DMS 273 (cell line): ENCODE results near the gene PDE5A.
"Not testable (repeated sequence)": the region's sequence is repeated elsewhere in the genome, so short reads cannot be mapped to it uniquely, and the experiment has no call there.

Experiments used
- DNase-seq: peaks from one replicate; lab custom pipeline; 2025; ENCODE audit not compliant: unreplicated experiment; lab: John Stamatoyannopoulos, UW

The PDE5A gene

DNA sequence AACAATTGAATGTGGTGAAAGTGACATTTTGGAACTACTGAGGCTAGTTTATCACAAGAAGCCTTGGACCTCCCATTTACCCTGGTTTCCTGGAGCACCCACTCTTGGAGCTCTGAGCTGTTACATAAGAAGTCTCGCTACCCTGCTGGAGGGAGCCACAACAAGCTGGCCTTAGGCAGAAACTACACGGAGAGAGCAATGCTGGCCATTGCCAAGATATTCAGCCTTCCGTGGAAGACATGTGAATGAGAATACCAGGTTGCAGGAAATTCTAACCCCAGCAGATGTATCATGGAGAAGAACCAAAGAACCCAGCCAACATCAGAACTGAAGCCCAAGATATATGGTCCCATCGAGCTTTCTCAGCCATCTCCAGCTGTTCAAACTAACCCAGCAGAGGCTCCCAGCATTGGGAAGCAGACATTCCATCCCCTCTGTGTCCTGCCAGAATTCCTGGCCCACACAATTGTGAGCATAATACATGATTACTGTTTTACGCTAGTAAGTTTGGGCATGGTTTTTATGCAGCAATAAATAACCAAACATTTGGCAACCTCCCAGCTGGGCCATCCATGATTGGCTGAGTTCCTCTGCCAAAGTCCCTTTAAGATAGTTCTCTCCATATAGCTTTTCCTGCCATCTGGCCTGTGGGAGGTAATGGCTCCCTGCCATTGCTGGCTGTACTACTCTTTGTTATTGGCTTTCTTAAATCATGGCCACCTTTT, 17.9 kb upstream of the PDE5A start:
- peak; percentile 92 for DNase-seq

DNA sequence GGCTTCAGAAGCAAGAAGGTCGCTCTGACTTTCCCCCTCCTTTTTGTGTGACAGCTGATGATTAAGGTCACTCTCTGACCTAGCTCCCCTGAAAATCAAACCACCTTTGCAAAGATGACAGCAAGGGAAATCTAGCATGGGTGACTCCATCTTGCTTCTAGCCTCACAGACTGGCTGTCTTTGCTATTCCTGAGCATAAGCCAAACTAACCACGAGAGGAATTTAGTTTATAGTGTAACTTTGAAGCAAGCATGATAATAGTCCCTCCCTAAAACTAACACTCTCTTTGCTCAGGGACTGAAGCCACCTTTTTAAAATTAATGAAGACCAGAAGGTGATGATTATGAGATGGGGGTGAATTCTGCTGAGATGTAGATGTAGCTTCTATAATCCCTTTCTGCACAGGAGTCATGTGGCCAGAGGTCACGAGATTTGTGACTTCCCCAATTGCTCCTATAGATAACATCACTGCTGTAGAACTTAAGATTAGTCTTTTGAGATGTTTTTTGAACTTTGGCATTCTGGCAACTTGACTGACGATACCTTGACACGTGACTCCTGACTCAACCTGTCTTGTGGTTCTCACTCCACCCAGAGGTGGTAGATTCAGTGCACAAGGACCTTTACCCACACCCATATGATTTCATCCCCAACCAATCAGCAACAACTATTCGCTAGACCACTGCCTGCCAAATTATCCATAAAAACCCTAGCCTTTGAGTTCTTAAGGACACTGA, 14.9 kb upstream of the PDE5A start:
- DNase-seq: no peak

DNA sequence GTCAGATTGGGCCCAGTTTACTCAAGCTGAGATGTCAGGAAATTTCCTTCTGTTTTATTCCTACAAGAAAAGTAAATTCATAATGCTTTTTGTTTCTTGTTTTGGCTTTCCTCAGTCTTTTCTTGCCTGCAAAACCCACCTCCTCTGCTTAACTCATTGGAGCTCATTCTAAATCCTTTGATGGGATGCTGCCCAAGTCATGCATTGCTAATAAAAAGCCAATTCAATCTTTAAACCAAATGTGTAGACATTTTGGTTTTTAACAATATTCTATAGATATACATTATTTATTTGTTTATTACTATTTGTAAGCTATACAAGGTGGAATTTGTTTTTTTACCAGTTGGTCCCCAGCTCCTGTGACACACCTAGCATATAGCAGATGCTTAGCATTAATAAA, 13.2 kb upstream of the PDE5A start:
- no peak for DNase-seq

DNA sequence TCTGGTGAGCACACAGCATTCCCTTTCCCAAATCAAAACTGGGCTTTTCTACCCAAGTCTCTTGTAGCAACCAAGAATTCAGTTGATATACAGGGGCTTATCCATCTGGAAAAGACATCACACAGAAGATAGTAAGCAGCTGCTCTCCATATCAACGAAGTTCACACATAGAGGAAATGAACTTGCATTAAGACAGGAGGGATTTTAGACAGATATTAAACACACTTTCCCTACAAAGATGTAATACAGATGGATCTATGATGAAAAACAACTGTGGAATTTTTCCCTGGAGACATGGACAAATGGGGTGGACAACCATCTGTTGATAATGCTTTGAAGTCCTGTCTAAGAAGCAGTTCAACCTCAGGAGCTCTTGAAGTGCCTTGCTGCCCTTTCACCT, 9.8 kb upstream of the PDE5A start:
- peak; percentile 14 for DNase-seq

DNA sequence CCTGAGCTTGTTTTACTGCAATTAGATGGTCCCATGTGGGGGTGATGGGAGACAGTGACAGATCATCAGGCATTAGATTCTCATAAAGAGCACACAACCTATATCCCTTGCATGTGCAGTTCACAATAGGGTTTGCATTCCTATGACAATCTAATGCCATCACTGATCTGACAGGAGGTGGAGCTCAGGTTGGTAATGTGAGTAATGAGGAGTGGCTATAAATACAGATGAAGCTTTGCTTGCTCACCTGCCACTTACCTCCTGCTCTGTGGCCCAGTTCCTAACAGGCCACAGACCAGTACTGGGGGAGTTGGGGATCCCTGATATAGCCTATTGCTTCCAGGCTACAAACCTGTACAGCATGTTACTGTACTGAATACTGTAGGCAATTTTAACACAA, 8.2 kb upstream of the PDE5A start:
- DNase-seq: not testable (repeated sequence)

DNA sequence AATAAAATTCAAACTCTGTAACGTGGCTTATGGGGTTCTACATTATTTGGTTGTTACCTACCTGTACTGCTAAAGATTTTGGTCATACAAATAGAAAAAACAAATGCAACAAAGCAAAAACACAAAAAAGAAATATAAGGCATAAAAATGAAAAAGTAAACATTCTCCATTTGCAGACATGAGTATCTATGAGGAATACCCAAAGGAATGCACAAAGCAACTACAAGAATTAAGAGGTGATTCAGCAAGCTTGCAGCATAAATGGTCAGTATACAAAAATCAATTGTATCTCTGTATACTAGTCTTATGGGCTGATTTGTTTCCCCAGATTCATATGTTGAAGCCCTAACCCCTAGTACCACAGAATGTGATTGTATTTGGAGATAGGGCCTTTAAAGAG, 3.6 kb upstream of the PDE5A start:
- DNase-seq: no peak

DNA sequence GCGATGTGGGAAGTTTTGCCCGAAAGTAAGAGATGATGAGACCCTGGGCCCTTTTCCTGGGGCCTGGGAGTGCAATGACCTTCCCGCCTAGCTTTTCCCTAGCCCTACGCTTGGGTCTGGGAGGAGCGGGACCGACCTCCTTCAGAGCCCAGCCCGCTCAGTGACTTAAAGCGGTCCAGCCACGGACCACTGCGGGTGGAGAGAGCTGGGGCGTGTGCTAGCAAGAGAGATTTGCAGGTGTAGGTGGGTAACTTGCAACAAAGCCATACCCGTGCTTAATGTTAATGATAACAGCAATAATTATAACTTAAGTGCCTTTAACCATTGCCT, 503 bp upstream of the PDE5A start:
- no peak for DNase-seq

DNA sequence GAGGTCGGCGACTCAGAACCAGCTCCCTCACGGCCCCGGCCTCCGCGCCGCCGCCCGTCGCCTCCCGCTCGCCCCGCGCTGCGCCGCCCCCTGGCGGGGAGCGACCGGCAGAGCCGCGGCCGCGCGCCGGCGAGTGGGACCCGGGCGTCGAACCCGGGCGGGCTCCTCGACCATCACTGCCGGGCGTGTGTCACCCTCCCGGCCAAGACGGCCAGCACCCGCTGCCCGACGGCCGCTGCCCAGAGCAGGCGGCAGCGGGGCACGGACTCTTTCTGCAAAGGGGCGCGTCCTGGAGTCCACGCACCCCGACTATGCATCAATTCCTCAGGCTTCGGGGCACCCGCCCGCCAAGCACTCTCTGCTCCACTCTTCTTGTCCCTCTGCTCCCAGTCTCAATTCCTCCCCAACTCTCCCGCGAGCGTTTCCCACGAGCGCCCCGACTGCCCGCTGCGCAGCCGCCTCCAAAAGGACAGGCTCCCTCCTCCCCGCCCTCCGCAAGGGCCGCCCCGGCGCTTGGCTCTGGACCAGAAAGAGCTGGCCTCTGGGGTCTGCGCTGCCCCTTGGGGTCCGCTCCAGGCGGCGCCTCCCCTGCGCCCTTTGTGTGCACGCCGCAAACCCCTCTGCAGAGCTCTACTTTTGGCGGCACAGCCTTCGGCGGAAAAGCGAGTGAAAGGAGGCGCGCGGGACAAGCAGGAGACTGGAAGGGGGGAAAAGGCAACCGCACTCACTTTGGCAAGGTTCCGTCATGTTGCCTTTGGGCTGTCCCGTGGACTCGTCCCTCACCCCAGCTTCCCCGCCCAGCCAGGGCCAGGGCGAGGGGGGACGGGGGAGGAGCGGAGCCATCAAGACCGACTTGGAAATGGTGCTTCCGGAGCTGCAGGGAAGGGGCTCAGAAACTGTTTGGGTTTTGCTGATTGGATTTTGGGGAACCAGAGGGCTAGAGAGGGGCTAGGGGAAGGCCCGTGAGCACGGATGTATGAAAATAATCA, 1.0 kb downstream of the PDE5A start:
- DNase-seq: peak; percentile 82

DNA sequence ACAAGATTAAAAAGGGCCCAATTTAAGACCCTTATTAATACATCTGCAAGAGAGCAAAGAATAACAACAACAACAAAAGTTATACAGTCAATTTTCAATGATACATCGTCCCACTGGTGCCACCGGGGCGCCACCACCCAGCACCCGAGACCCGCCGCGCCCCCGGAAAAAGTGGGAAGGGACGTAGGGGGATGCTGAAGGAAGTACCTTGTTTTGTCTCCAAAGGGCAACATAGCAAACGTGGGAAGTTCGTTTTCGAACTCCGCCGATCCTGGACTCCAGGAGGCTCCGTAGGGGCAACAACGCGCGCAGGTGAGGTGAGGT, 1.7 kb downstream of the PDE5A start:
- DNase-seq: no peak

DNA sequence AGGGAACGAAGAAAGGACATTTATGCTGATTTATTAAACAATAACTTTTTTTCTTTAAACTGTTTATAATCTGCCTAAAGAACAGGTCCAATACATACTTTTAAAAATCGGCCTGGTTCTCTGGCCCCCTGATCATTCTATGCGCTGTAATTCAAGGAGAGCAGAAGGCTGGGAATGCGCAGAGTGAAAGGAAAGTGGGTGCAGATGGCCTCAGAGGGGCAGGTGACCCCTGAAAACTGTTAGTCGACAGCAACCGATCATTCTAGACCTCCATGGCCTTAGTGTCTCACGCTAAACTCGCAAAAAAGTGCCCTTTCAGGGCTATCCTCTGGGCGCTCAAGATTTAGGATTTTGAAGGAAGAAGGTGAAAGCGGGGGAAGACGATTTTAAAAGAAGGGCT, 2.2 kb downstream of the PDE5A start:
- no peak for DNase-seq

DNA sequence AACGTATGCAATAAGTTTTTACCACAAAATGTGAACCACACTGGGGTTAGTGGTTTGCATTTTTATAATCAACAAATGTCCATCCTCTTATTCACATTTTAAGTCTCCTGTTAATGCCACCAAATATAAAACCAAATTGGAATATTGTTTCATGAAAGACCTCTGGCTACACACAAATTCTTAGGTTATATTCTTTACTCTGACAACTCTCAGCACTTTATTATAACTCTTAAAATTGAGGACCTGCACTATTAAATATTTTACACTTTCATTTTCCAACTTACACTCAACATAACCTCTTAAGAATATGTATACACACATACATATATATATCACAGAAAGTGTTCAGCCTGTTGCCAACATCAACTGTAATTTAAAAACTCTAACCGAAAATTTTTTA, 2.8 kb downstream of the PDE5A start:
- no peak for DNase-seq

DNA sequence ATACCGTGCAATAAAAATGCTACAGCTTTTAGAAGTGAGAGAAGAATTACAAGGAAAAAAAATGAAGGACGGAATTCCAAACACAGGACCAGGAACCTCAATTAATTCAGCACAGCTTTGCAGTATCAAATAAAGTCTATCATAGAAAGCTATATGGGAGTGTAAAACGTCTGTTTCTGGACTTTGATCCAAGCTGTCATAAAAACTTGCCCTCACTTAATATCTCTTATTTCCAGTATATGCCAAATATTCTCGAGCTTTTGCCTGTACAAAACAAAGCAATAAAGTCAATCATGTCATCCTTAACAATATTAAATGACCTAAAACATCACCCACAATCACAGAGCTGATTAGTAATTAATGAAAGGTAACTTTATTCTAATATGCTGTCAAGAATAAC, 4.2 kb downstream of the PDE5A start:
- DNase-seq: peak; percentile 18

DNA sequence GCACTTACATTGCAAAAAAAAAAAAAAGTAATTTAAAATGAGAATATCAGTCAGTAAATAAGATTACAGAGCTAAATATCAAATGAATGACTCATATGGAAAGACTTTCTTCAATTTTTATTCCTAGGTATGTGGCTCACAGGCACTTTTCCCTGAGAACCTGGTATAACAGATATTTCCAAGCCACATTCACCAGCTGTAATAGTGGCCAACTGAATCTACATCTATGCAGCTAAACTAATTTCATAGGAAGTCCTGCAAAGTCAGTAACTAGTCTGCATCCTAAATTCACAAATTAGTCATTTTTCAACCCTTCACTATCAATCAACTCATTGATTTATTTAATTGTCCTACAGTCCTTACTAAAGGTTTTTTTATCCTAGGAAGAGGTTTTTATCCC, 5.6 kb downstream of the PDE5A start:
- DNase-seq: no peak

DNA sequence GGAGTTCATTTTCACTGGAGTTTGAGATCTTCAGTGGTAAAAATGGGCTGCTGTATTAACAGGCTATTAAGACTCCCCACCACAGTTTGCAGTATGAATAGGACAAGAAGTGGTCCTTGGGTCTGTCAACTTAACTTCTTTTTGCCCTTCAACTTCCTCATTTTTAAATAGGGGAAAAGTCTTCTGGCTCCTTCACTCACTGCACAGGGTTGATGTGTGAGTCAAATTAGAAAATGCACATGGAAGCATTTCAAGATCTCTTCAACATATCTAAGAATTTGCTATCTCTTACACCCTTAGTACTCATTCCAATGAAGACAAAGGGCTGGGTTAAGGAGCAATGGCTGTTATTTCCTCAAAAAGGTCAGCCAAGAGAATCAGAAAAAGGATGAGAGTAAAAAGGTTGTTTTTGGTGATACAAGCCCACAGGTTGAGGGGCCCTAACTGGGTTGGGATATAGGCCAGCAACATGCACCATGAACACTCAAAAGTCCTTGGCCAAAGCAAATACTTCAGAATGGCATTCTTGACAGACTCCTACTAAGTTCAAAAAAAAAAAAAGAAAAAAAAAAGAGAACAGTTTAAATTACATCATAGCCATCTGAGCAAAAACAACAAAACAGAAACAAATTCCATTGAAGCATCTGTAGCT, 13.4 kb downstream of the PDE5A start:
- no peak for DNase-seq

DNA sequence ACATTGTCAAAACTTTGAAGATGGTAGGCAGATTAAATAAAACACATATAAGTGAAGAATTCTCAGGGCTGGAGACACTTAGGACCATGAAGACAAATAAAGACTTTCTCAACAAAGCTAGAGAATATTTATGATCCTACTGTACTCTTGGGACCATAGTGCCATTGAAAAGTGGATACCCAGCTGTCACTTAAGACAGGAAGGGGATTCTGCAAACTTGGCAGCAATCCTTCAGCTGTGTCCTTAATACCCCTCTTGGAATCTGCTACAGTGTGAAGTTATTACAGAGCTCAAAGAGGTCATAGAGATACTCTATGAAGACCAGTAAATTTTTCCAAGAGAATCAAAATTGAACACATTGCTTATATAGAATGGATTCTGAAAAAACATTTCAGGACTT, 24.3 kb downstream of the PDE5A start:
- DNase-seq: no peak

DNA sequence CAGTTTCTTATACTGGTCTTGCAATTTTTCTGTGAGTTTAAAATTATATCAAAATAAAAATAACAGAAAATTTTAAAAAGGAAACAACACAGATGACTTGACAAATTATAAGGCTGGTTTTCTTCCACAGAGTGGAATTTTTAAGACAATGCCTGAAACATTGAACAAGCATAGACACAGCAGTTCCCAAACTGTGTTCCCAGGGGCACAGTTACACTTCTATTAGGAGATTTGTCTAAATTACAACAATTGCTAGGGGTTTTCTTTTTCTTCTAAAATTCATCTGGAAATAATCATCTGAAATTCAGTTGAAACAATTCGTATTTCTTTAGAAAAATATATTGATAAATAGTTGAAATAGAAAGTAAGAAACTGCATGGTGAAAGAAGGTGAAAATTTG, 26.2 kb downstream of the PDE5A start:
- DNase-seq: no peak

DNA sequence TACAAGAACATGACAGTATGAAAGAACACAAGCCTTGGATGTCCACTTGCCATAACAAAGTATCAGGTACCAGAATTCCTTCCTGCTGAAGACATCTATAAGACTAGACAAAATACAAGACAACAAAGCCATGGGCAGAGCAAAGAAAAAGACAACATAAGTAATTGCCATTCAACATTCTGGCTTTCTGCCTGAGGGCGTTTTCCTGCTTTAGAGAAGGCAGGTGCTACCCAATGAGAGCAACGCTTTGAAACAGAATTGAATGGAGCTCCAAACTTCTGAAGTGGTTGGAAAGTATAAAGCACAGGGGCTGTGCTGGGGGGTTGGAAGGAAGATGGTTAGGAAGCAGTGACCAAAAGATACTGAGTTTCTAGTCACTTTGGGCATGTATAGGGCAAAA, 30.1 kb downstream of the PDE5A start:
- DNase-seq: no peak

DNA sequence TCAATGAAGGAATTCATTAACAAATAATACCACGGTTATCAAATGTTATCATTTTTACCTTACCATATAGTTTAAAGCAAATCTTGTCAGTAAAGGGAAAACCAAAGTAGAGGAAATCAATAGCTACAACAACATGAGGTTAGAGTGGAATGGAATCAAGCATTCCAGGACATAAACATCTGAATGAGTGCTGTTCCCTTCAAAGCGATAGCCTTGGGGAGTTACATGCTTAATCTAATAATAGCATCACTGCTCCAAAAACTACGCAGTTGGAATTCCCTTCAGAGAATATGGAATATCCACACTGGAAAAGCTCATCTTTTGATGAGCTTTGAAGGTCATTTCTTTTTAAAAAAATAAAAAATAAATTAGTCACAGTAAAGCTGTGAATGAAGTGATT, 31.2 kb downstream of the PDE5A start:
- DNase-seq: no peak

DNA sequence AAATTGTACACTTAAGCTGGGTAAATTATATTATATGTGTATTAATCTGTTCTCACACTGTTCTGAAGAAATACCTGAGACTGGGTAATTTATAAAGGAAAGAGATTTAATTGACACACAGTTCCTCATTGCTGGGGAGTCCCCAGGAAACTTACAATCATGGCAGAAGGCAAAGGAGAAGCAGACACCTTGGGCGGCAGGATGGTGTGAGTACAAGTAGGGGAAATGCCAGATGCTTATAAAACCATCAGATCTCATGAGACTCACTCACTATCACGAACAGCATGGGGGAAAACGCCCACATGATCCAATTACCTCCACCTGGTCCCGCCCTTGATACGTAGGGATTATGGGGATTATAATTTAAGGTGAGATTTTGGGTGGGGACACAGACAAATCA, 34.9 kb downstream of the PDE5A start:
- DNase-seq: no peak

DNA sequence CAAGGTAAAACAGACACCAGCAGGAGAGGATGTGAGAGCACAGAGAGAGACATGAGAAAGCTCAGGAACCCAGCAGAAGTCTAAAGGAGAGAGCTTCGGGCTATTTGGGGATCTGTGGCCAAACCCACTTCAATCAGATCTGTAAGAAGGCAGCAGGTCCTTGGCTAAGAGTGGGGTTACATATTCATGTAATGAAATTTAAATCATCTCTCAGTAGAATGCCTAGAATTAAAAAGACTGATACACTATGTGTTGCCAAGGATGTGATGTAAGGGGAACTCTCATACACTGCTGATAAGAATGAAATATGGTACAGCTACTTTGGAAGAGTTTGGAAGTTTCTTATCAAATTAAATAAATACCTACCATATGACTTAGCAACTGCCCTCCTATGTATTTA, 35.8 kb downstream of the PDE5A start:
- no peak for DNase-seq

DNA sequence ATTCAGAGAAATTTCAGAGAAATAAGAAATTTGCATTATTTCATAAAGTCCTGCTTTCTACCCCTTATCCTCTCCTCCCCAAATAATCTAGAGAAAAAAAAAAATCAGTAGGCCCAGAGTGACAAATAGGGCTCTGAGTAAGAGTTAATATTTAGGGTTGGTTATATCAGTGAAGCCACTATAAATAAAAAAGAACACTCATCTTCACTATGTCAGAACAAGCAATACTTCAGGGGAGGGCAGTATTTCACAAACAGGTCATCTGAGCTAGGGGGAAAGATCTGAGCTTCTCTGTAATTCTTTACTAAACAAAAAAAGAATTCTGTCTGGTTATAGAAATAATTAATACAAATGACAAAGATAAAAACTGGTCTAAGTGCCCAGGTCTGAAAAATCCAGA, 39.4 kb downstream of the PDE5A start:
- DNase-seq: no peak
